Measurements from ENCODE around the gene SLITRK5. TPM values are rescaled to one million over a fixed set of nuclear protein-coding genes. Genes with fewer than 3 reads are reported as not detected.

SLITRK5 gene
- total and polyA plus RNA-seq, 2 donors (not counting 3 experiments of a cell fraction or from before 2014, with no cell fraction given): 0.01 to 0.04 TPM

GRCh38 chr13:87666831-87667230, 4.3 kb upstream of the SLITRK5 start:
- no peaks in the 10 kb centered on the region for H3K79me2 ChIP-seq (ENCODE audit: control insufficient read depth, insufficient read depth, low read length)
- FAIRE-seq (no peak), DNase-seq (ENCODE audit: low read depth, low spot score) (no peak)
- TF ChIP-seq MYC (IDR thresholded peaks at IDR 0.05; ENCODE audit: low read depth, low read length): no peak
- no peak for TF ChIP-seq FOS (IDR thresholded peaks at IDR 0.05; ENCODE audit: borderline replicate concordance, insufficient read depth, low read length)
- no peak for TF ChIP-seq CTCF (IDR thresholded peaks at IDR 0.05; ENCODE audit: extremely low read depth in 1 of 2, insufficient read depth in 1 of 2, low read depth in 1 of 2, low read length in 2 of 2)
- TF ChIP-seq EZH2 (IDR thresholded peaks at IDR 0.05; ENCODE audit: borderline replicate concordance, low read depth, low read length, severe bottlenecking): no peak
- TF ChIP-seq POLR2A (IDR thresholded peaks at IDR 0.05; ENCODE audit: low read depth, low read length): no peak
- no peak for TF ChIP-seq MAX (IDR thresholded peaks at IDR 0.05; ENCODE audit: insufficient read depth, insufficient read length)
- TF ChIP-seq GATA2 (IDR thresholded peaks at IDR 0.05; ENCODE audit: insufficient read depth, insufficient read length, low read depth, low read length): no peak
- no peak for TF ChIP-seq POLR2AphosphoS5 (IDR thresholded peaks at IDR 0.05; ENCODE audit: insufficient read depth, low read depth, low read length)
- no peak for TF ChIP-seq JUN (IDR thresholded peaks at IDR 0.05; ENCODE audit: borderline replicate concordance, insufficient read depth, insufficient read length, low read depth)
- no peak overlapping the region for H3K27ac ChIP-seq (ENCODE audit: insufficient read depth, low read depth, low read length)
- H3K9me1 ChIP-seq (replicated peaks; ENCODE audit: control insufficient read depth, extremely low read depth, insufficient read depth, low read length): no peaks in the 10 kb centered on the region
- H4K20me1 ChIP-seq (replicated peaks; ENCODE audit: control insufficient read depth, extremely low read depth, insufficient read depth, low read length): no peaks in the 10 kb centered on the region
- no peaks in the 10 kb centered on the region for H3K36me3 ChIP-seq (ENCODE audit: control insufficient read depth in 2 of 2, extremely low read depth in 1 of 2, insufficient read depth in 2 of 2, low read length in 2 of 2)
- ChIA-PET POLR2A (no interaction called here), CTCF (no interaction called here)
- H3K27me3 ChIP-seq (ENCODE audit: control insufficient read depth in 2 of 2, insufficient read depth in 2 of 2, low read length in 2 of 2): peaks cover 0 to 1% of the 10 kb centered on the region in 2 experiments
- no peak overlapping the region for H2AFZ ChIP-seq (ENCODE audit: low read depth, low read length)
- no peak overlapping the region for H3K9ac ChIP-seq (replicated peaks; ENCODE audit: extremely low read depth, insufficient read depth, low read length)
- dilution Hi-C loops (cut with MboI; ENCODE audit: extremely low pct_ligation_motif_present, low sequenced_read_pairs) (no loop called here), intact Hi-C loops (cut with micrococcal nuclease) (loop anchor here (5.0 kb wide), 2 partner anchors 395 to 415 kb away; no protein-coding TSS in a partner anchor)
- H3K9me3 ChIP-seq (replicated peaks; ENCODE audit: control insufficient read depth, insufficient read depth, low read length): no peaks in the 10 kb centered on the region
- no TSS peak for BruUV-seq (replicated peaks)
- H3K4me2 ChIP-seq (ENCODE audit: insufficient read depth, low read length): no peak overlapping the region
- peaks cover 4% of the 10 kb centered on the region for H3K4me1 ChIP-seq (ENCODE audit: control insufficient read depth, extremely low read depth, insufficient read depth, low read length)
- no peak overlapping the region for H3K4me3 ChIP-seq (replicated peaks in 1 of 3; ENCODE audit: insufficient read depth in 1 of 3, low read depth in 1 of 3, low read length in 3 of 3)

Measured in endothelial cell of umbilical vein (primary cell).